ENCODE results near the gene PPP4R2. TPM values are rescaled to one million over a fixed set of nuclear protein-coding genes. Genes with fewer than 3 reads are reported as not detected.

The PPP4R2 gene
- total and polyA plus RNA-seq, 2 of the 4 experiments (the other 2 are of a cell fraction), result 13.5 to 31.4 TPM

DNA sequence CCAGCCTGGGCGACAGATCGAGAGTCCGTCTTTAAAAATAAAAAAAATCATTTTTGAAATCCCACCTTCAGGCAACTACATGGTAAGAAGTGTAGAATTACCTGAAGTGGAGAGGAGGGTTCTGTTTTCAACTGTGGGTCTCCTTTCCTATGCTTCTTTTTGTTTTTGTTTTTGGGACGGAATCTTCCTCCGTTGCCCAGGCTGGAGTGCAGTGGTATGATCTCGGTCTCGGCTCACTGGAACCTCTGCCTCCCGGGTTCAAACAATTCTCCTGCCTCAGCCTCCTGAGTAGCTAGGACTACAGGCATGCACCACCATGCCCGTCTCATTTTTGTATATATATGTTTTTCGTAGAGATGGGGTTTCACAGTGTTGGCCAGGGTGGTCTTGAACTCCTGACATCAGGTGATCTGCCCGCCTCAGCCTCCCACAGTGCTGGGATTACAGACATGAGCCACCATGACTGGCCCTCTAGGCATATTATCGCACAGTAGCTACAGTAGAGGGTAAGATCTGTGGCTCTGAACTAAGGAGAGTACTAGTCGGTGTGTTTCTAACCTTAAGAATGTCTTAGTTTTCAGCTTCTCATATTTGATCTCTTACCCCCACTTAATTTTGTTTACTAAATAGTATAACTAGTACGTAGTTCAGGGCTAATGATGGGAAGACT is 73.3 kb downstream of the PPP4R2 start:
- Histone ChIP-seq H3K27ac (ENCODE audit: insufficient read depth, low read length) (peak overlapping the region; percentile 23), H4K5ac (ENCODE audit: low read depth, low read length) (peak overlapping the region; percentile 68; the same call in 1 of the 2 replicates), H2AFZ (replicated peaks; ENCODE audit: low read length, poor library complexity) (no peak overlapping the region), H3K4ac (ENCODE audit: low read depth, low read length) (no peak overlapping the region), H3K4me3 (ENCODE audit: insufficient read depth, low read depth, low read length) (no peak overlapping the region), H3K27me3 (ENCODE audit: control insufficient read depth, insufficient read depth, low read length) (no peaks in the 10 kb centered on the region), H4K8ac (ENCODE audit: low read depth in 2 of 2, low read length in 2 of 2) (peak overlapping the region in 1 of 2 experiments; percentile 55; a peak in 1 of 4 replicates), H2BK20ac (ENCODE audit: low read depth, low read length) (no peak overlapping the region), H4K91ac (ENCODE audit: insufficient read depth, low read depth, low read length) (no peak overlapping the region; the same call in 1 of the 2 replicates), H3K4me2 (ENCODE audit: low read depth, low read length) (no peak overlapping the region), H3K14ac (replicated peaks; ENCODE audit: low read depth, low read length) (peak overlapping the region; percentile 86; the same call in 1 of the 2 replicates), H2AK5ac (ENCODE audit: low read depth, low read length) (peak overlapping the region; percentile 54; the same call in 1 of the 2 replicates), H2BK15ac (ENCODE audit: low read depth, low read length) (no peak overlapping the region), H3K18ac (ENCODE audit: low read depth, low read length) (peak overlapping the region; percentile 57; the same call in 1 of the 2 replicates), H3K56ac (ENCODE audit: extremely low read depth, insufficient read depth, low read length) (no peak overlapping the region), H3K36me3 (ENCODE audit: control insufficient read depth, insufficient read depth, low read length) (peaks cover 2% of the 10 kb centered on the region), H3K9ac (ENCODE audit: low read depth, low read length) (no peak overlapping the region), H3K4me1 (ENCODE audit: control insufficient read depth, insufficient read depth, low read length) (peaks cover 22% of the 10 kb centered on the region), H3K23ac (ENCODE audit: low read depth, low read length) (no peak overlapping the region), H3K9me1 (ENCODE audit: insufficient read depth, low read length) (peaks cover 8% of the 10 kb centered on the region), H2AK9ac (replicated peaks; ENCODE audit: low read depth, low read length, poor library complexity) (no peak overlapping the region), H3K9me3 (ENCODE audit: control insufficient read depth, insufficient read depth, low read length) (no peaks in the 10 kb centered on the region), H2BK120ac (ENCODE audit: low read depth, low read length) (no peak overlapping the region), H2BK5ac (ENCODE audit: low read depth, low read length, poor library complexity, severe bottlenecking) (peak overlapping the region; percentile 91), H3K79me1 (ENCODE audit: low read depth in 1 of 2, low read length in 2 of 2) (peaks cover 3 to 8% of the 10 kb centered on the region in 2 experiments; a peak in 1 of 4 replicates), H4K20me1 (ENCODE audit: insufficient read depth, low read length) (peaks cover 10% of the 10 kb centered on the region)
- 100% methylated on average over 1 of the region's 14 CpGs; no CpG with 5 or more reads in 1 of the 2 experiments for WGBS, 2 experiments (ENCODE audit: extremely low coverage in 2 of 2, insufficient read length in 1 of 2)
- ATAC-seq (ENCODE audit: low read depth), result 0 out of 2 replicates have a peak, but pooled peaks have one; percentile 4
- TF ChIP-seq MAFK (IDR thresholded peaks at IDR 0.05; ENCODE audit: low read depth, low read length), result no peak
- no peak for TF ChIP-seq CEBPB (IDR thresholded peaks at IDR 0.05; ENCODE audit: low read depth, low read length)
- no peak for TF ChIP-seq RFX5 (IDR thresholded peaks at IDR 0.05; ENCODE audit: low read depth, low read length)
- TF ChIP-seq, protein P1, sequence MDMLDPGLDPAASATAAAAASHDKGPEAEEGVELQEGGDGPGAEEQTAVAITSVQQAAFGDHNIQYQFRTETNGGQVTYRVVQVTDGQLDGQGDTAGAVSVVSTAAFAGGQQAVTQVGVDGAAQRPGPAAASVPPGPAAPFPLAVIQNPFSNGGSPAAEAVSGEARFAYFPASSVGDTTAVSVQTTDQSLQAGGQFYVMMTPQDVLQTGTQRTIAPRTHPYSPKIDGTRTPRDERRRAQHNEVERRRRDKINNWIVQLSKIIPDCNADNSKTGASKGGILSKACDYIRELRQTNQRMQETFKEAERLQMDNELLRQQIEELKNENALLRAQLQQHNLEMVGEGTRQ (IDR thresholded peaks at IDR 0.05; ENCODE audit: low read depth, low read length), result no peak
- no peak for TF ChIP-seq BHLHE40 (IDR thresholded peaks at IDR 0.05; ENCODE audit: low read depth, low read length)
- TF ChIP-seq, protein P2, sequence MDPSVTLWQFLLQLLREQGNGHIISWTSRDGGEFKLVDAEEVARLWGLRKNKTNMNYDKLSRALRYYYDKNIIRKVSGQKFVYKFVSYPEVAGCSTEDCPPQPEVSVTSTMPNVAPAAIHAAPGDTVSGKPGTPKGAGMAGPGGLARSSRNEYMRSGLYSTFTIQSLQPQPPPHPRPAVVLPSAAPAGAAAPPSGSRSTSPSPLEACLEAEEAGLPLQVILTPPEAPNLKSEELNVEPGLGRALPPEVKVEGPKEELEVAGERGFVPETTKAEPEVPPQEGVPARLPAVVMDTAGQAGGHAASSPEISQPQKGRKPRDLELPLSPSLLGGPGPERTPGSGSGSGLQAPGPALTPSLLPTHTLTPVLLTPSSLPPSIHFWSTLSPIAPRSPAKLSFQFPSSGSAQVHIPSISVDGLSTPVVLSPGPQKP (IDR thresholded peaks at IDR 0.05; ENCODE audit: borderline replicate concordance, low read depth, low read length), result no peak
- TF ChIP-seq MAZ (IDR thresholded peaks at IDR 0.05; ENCODE audit: borderline replicate concordance, low read depth, low read length), result no peak
- TF ChIP-seq RCOR1 (IDR thresholded peaks at IDR 0.05; ENCODE audit: insufficient replicate concordance, low read length), result no peak
- no peak for TF ChIP-seq NFE2L2 (IDR thresholded peaks at IDR 0.05; ENCODE audit: low read depth, low read length)
- TF ChIP-seq MXI1 (IDR thresholded peaks at IDR 0.05; ENCODE audit: borderline replicate concordance, low read depth, low read length), result no peak
- TF ChIP-seq SMC3 (IDR thresholded peaks at IDR 0.05; ENCODE audit: low read depth, low read length), result no peak
- TF ChIP-seq FOS (IDR thresholded peaks at IDR 0.05; ENCODE audit: low read depth, low read length), result no peak
- TF ChIP-seq POLR2A (IDR thresholded peaks at IDR 0.05; ENCODE audit: low read depth, low read length), result no peak
- TF ChIP-seq CHD1 (IDR thresholded peaks at IDR 0.05; ENCODE audit: low read depth, low read length), result no peak
- CTCF ChIA-PET, result interaction anchor here (0.8 kb wide), 1 partner anchor 13 kb away, joined by 3 read pairs; no protein-coding TSS in a partner anchor
- in situ Hi-C loops (cut with MboI; ENCODE audit: low sequenced_read_pairs) (loop anchor here (5.0 to 10.0 kb wide), 2 partner anchors 223 to 1345 kb away; partner anchors contain the start of genes EIF4E3 and SHQ1), dilution Hi-C loops (cut with HindIII; ENCODE audit: low sequenced_read_pairs, unreplicated experiment) (no loop called here), intact Hi-C loops (cut with micrococcal nuclease) (loop anchor here (5.0 kb wide), 3 partner anchors 73 to 1358 kb away; partner anchors contain the start of genes PPP4R2 and SHQ1)
- no TSS peak for BruUV-seq (replicated peaks)
- POLR2A ChIA-PET (ENCODE audit: unreplicated experiment), result no interaction called here
- DNase-seq, result no peak
